ENCODE results near the gene YAP1.
"Not testable (repeated sequence)": the region's sequence is repeated elsewhere in the genome, so short reads cannot be mapped to it uniquely, and the experiment has no call there.

YAP1 gene

GRCh38 chr11:102197670-102198139 is 87.5 kb downstream of the YAP1 start:
- H3K9me3 ChIP-seq = no peaks in the 10 kb centered on the region
- DNase-seq = no peak
- peaks cover 0 to 2% (median 0%) of the 10 kb centered on the region in 3 donors for H3K36me3 ChIP-seq
- intact Hi-C loops (cut with DNase I; ENCODE audit: low total_unique reads) = no loop called here
- no peak for TF ChIP-seq CTCF (IDR thresholded peaks at IDR 0.05)
- no peak overlapping the region for H3K4me3 ChIP-seq
- no peaks in the 10 kb centered on the region for H3K27me3 ChIP-seq
- peaks cover 0 to 76% (median 9%) of the 10 kb centered on the region in 4 donors for H3K4me1 ChIP-seq
- peak overlapping the region in 1 of 2 donors; percentile 1 for H3K27ac ChIP-seq

GRCh38 chr11:102199673-102200072 is 89.4 kb downstream of the YAP1 start:
- no peak for TF ChIP-seq CTCF (IDR thresholded peaks at IDR 0.05)
- intact Hi-C loops (cut with DNase I; ENCODE audit: low total_unique reads) = no loop called here
- DNase-seq = no peak
- Histone ChIP-seq H3K27me3 (no peaks in the 10 kb centered on the region), H3K36me3 (peaks cover 0 to 4% (median 0%) of the 10 kb centered on the region in 3 donors), H3K4me1 (peaks cover 0 to 67% (median 7%) of the 10 kb centered on the region in 4 donors), H3K27ac (no peak overlapping the region), H3K4me3 (no peak overlapping the region), H3K9me3 (no peaks in the 10 kb centered on the region)

DNA sequence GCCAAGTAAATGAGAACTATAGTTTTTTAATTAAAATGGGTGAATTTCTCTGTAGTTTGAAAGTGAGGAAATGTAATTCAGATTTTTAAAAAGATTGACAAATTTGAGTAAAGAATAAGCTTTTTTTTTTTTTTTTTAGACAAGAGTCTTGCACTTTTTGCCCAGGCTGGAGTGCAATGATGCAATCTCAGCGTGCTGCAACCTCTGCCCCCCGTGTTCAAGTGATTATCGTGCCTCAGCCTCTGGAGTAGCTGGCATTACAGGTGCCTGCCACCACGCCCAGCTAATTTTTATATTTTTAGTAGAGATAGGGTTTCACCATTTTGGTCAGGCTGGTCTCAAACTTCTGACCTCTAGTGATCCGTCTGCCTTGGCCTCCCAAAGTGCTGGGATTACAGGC is 90.1 kb downstream of the YAP1 start:
- peaks cover 0 to 67% (median 5%) of the 10 kb centered on the region in 4 donors for H3K4me1 ChIP-seq
- H3K4me3 ChIP-seq; H3K27me3 ChIP-seq; intact Hi-C loops (cut with DNase I; ENCODE audit: low total_unique reads); H3K9me3 ChIP-seq; DNase-seq; H3K36me3 ChIP-seq; H3K27ac ChIP-seq: not testable (repeated sequence)

DNA sequence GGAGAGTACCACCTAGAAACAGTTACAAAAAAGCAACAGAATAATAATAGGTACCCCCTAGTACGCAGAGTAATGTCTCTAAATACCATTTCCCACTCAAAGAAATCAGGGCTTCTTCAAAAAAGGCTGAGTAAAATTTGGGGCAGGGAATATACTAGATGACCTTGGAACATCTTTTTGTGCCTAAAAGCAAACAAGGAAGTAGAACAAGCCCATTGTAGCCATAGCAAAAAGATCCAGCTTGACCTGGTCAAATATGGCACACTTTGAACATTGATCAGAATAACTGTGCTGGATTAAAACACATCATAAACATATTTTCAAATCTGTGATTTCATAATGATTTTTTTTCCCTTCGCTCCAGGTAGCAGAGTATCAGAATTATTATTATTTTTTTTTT is 91.5 kb downstream of the YAP1 start:
- intact Hi-C loops (cut with DNase I; ENCODE audit: low total_unique reads) = no loop called here
- no peaks in the 10 kb centered on the region for H3K27me3 ChIP-seq
- no peak for TF ChIP-seq CTCF (IDR thresholded peaks at IDR 0.05)
- no peak overlapping the region for H3K27ac ChIP-seq
- no peak for DNase-seq
- H3K4me1 ChIP-seq = peaks cover 0 to 59% (median 5%) of the 10 kb centered on the region in 4 donors
- H3K36me3 ChIP-seq = peaks cover 0 to 15% (median 11%) of the 10 kb centered on the region in 3 donors
- no peak overlapping the region for H3K4me3 ChIP-seq
- H3K9me3 ChIP-seq = no peaks in the 10 kb centered on the region

- no peak overlapping the region for H3K27ac ChIP-seq
- DNase-seq = no peak
- intact Hi-C loops (cut with DNase I; ENCODE audit: low total_unique reads) = no loop called here
- no peaks in the 10 kb centered on the region for H3K9me3 ChIP-seq
- no peak for TF ChIP-seq CTCF (IDR thresholded peaks at IDR 0.05)
- peaks cover 0 to 47% (median 3%) of the 10 kb centered on the region in 4 donors for H3K4me1 ChIP-seq
- peaks cover 8 to 17% (median 12%) of the 10 kb centered on the region in 3 donors for H3K36me3 ChIP-seq
- H3K27me3 ChIP-seq = no peaks in the 10 kb centered on the region
- no peak overlapping the region for H3K4me3 ChIP-seq
These were observed 92.7 kb downstream of the YAP1 start for GRCh38 chr11:102202972-102203371.

- TF ChIP-seq CTCF (IDR thresholded peaks at IDR 0.05) = no peak
- Histone ChIP-seq H3K27ac (no peak overlapping the region), H3K27me3 (no peaks in the 10 kb centered on the region), H3K4me3 (no peak overlapping the region), H3K9me3 (no peaks in the 10 kb centered on the region), H3K4me1 (peaks cover 0 to 38% (median 2%) of the 10 kb centered on the region in 4 donors), H3K36me3 (peaks cover 8 to 17% (median 12%) of the 10 kb centered on the region in 3 donors)
- DNase-seq = no peak
- intact Hi-C loops (cut with DNase I; ENCODE audit: low total_unique reads) = no loop called here
These were observed 93.9 kb downstream of the YAP1 start for GRCh38 chr11:102204174-102204573.
